ENCODE measurements around the gene CXCR1.
"Not testable (repeated sequence)": the region's sequence is repeated elsewhere in the genome, so short reads cannot be mapped to it uniquely, and the experiment has no call there.

CXCR1 gene

DNA sequence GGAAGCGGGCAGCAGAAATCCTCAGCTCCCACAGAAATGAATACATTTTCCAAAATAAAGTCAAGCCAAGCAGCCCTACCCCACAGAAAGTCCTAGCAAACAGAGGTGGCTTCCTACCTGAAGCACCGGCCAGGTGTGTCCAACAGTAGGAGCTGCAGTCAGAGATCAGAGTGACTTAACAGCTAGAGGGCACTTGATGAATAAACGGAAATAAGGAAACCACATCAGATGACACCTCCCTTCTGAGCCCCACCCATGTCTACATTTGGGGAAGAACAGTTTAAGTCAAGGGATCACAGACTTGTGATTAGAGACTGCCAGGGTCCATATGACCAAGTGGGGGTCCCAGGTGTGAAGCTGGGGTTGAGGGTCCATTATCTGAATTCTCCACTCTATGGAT is at the start of gene CXCR1:
TSS of gene CXCR1 (minus strand) at position 172 of the 400 bp plus-strand sequence. CDS start 1,751 bp downstream, outside the sequence.
- DNase-seq: no peak

DNA sequence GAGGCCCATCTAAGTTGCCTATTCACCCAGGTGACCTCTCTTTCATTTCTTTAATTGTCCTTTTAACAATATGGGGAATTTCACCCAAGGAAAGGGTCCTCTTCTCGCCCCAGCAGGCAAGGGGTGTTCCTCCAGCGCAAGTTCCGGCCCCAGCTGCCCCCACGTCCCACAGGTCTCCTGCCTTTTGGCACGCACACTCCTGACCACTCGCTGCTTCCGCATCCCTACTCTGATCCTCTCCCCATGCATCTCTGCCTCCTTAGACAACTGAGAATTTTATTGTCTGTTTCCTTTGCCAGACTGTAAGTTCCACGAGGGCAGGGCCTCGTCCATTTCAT is 49.5 kb upstream of the CXCR1 start:
- DNase-seq: no peak

DNA sequence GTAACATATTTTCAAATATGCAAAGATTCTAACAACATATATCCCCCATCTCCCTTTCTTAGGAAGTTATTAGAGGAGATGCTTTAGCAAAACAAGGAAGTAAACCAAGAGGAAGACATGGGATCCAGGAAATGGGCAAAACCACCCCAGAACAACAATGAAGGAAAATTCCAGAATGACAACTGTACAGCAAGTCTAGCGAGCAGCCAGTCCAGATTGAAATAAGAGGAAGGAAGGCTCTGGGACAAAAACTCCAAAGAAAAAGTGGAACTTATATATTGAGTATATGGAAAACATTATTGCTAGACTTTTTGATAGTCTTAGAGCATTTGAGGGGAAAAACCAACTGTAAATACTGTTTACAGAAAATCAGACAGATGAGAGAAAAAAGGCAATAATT is 47.4 kb upstream of the CXCR1 start:
- DNase-seq: no peak

DNA sequence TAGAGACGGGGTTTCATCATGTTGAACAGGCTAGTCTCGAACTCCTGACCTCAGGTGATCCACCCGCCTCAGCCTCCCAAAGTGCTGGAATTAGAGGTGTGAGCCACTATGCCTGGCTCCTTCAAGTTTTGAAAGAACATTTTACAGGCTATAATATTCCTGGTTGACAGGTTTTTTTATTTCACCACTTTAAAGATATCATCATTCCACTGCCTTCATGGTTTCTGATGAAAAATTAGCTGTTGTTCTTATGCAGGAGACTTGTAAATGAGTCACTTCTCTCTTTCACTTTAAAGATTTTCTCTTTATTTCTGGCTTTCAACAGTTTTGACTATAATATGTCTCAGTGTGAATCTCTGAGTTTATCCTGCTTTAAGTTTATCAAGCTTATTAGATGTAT is 42.3 kb upstream of the CXCR1 start:
- no peak for DNase-seq

DNA sequence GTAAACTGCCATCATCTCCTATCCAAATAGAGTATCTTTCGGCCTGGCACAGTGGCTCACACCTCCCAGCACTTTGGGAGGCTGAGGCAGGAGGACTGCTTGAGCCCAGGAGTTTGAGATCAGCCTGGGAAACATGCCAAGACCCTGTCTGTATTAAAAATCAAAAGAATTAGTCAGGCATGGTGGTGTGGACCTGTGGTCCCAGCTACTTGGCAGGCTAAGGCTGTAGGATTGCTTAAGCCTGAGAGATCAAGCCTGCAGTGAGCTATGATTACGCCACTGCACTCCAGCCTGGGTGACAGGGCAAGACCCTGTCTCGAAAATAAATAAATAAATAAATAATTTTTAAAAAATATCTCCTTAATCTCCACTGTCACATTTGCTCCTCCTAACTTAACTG is 35.5 kb upstream of the CXCR1 start:
- DNase-seq: no peak

DNA sequence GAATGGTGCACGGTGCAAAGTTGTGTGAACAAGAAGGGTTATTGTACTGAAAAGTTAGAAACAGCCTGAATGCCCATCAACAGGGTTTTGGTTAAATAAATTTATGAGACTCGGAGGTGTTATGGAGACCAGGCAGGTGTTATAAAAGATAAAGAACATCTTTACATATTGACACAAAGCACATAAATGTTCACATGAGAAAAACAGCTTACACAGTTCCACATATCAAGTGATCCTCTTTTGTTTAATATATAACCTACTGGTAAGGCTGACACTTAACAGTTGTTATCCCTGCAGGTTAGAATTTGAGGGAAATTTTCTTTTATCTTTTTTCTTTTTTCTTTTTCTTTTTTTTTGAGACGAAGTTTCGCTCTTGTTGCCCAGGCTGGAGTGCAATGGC is 30.2 kb upstream of the CXCR1 start:
- DNase-seq: no peak

DNA sequence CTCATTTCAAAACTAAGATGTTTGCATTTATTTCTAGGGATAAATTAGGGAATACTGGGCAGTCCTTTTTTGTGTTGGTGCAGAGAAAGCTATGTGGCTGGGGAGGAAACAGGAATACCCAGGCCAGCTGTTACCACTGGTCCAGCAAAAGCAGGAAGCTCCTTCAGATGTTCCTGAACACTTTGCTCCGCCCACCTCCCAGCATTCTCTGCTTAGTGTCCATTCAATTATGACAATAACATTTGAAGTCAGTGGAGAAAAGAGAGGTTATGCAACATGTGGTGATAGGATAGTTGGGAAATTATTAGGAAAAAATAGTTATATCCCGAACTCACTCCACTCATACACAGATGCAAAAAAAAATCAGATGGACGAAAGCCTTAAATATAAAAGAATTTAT is 28.1 kb upstream of the CXCR1 start:
- no peak for DNase-seq

DNA sequence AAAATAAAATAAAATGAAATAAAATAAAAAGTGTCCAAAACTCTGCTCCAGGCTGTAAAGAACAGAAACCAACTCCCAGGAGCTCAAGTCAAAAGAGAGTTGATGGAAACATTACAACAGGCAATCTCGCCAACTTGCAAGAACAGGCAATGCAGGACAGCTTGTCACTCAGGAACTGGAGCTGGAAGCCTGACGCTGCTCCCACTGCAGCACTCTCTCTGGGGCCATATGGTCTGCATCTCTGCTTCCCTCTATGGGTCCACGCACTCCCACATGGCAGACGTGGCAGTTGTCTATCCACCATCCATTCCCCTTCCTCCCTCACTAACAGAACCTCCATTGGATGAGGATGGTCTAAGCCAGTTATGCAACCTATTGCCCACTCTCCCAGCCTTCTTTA is 26.9 kb upstream of the CXCR1 start:
- no peak for DNase-seq

DNA sequence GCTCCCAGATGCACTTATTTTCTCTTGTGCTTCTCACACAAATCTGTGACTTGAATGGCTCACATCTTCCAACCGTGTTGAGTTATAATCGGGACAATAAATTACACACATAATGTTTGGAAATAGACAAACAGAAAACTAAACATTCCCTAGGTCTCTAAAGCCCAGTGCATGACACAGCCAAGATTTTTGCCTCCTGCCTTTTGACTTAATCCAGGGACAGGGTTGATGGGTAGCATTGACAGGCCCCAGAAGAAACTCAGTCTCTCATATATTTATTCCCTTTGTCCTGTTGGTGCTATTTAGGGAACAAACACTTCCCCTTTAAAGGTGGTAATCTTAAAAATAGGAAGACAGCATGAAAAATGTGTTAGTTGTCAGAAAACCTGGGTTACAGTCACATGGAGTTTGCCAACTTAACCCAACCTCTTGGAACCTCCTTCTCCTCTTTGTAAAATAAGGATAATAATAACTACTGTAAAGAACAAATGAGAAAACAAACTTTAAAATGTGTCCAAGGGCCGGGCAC is 26.2 kb upstream of the CXCR1 start:
- DNase-seq: no peak

DNA sequence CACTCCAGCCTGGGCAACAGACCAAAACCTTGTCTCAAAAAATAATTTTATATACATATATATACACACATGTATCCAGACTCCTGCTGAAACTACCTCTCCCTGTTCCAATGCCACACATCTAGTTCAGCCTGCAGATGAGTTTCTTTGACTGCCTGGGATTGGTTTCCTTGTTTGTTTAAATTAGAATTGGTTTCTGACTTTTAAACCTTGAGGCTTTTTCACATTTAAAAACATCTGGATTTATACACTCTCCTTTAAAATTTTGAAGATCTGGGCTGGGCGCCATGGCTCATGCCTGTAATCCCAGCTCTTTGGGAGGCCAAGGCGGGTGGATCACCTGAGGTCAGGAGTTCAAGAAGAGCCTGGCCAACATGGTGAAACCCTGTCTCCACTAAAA is 21.8 kb upstream of the CXCR1 start:
- no peak for DNase-seq

DNA sequence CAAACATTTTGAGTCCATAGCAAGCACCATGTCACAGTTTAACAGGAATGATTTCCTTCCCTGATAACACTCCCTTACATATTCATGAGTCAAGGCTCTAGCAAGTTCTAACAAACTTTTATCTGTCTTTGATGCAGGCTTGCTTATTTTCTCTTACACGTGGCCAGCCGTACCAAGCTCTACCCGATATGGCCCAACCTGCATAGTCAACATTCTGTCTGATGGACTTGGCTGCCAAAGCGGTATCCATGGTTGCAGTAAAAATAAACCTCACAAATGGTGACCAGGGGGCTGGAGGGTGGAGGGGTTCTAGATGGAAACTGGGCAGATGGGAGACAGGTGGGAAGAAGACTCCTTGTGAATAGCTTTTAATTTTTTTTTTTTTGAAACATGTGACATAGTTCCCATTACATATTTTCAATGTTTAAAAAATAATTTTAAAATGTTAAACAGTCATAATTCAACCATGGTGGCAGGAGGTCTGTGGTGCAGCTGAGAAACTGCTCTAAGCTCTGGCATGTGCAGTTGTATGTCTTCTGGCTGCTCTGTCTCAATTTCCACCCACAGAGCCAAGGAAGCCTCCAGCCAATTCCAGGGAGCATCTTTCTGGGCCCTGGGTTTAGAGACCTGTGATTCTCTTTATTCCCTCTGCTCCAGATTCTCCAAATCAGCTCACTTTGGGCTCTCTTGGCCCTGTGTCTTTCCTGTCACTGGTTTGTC is 20.7 kb upstream of the CXCR1 start:
- no peak for DNase-seq

DNA sequence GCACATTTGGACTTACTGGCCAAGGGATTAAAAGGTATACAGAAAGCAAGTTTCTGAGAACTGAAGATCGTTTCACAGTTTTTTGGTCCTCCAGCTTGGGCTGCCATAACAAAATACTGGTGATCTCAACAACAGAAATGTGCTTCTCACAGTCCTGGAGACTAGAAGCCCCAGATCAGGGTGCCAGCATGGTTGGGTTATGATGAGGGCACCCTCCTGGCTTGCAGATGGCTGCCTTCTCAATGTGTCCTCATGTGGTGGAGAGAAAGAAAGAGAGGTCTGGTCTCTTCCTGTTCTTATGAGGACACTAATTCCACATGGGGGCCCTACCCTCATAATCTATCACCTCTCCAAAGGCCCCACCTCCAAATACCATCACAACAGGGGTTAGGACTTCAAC is 20.1 kb upstream of the CXCR1 start:
- no peak for DNase-seq

DNA sequence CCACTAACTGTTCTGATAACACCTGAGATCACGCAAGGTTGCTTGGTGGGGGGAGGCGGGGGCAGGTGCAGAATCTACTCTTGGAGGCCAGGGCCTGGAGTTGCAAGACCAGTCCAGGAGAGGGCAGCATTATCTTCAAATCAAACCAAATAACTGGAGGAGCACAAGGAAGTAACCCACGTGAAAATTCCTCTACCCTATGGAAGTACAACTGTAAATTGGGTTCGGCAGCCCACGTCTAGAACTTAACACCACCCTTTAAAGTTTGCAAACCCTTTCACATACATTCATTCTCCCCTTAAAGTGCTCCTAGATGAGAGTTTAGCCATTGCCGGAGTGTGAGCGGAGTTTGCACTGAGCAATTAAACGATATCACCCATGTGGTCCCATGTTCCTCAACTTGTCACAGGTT is 19.6 kb upstream of the CXCR1 start:
- DNase-seq: peak; percentile 57 to 64

DNA sequence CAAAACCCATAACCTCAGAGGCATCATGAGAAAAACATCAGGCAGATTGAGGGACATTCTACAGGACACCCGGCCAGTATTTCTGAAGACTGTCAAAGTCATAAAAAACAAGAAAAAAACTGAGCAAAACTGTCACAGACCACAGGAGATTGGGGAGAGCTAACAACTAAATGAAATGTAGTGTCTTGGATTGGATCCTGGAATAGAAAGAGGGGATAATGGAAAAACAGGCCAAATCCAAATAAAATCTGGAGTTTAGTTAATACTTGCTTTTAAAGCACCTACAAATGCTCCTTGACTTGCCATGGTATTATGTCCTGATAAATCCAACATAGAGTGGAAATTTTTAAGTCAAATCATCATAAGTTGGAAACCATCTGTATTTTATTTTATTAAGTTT is 17.6 kb upstream of the CXCR1 start:
- no peak for DNase-seq

DNA sequence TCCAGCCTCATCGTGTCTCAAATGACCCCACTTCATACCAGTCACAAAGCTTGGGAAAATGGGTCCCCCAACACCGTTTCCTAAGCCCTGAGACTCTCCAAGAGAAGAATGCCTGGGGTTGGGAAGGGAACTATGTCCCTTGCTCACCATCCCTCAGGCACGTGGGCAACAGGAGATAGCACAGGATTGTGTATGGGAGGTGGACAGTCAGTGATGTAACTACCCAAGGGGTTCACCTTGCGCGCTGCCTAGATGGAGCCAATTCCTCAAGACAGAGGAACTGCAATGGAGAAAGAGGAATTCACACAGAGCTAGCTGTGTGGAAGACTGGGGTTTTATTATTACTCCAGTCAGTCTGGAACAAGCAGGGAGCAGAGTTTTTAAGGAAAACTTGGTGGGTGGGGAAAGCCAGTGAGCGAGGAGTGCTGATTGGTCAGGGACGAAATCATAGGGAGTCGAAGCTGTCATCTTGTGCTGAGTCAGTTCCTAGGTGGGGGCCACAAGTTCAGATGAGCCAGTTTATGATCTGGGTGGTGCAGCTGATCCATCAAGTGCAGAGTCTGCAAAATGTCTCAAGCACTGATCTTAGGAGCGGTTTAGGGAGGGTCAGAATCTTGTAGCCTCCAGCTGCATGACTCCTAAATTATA is 13.8 kb upstream of the CXCR1 start:
- no peak for DNase-seq

DNA sequence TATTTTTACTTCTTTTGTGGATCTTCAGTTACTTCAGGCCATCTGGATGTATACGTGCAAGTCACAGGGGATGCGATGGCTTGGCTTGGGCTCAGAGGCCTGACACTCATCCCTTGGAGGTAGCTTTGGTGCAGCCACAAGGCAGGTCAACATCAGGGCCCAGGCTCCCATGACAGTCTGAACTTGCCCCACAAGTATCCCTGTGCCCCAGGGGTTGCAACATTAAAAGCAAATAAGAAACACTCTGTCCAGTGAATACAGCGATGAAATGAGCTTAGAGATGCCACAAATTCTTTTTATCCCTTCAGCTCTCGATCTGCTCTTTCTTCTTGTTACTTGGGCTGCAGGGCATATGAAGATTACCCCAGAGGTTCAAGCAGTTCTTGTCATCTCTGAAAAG is 13.0 kb upstream of the CXCR1 start:
- no peak for DNase-seq

DNA sequence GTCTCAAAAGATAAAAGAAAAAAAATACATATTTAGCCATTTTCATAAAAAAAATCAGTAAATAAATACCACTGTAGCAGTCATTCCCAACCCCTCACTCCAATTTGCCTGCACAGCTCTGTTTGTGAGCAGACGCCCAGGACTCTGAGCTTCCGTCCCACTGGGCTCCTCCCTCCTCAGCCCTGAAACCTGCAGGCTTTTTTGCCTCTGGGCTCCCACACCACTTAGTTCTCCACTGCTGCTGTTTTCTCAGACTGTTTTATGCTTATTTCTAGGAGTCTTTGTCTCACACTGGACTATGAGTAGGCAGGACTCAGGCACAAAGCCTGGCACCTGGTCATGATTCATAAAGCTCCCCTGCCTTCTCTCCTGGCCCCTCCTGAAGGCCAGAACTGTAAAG is 6.1 kb upstream of the CXCR1 start:
- no peak for DNase-seq

DNA sequence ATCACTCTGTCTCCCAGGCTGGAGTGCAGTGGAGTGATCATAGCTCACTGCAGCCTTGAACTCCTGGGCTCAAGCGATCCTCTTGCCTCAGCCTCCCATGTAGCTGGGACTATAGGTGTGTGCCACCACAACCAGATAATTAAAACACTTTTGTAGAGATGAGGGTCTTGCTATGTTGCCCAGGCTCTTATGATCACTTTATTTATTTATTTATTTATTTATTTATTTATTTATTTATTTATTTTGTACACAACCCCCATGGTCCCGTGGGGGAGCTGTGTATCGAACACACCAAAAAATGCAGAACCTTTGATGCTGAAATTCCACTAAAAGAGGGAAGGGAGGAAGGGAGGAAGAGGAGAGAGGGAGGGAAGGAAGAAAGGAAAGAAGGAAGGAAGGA is 5.0 kb upstream of the CXCR1 start:
- not testable (repeated sequence) for DNase-seq

DNA sequence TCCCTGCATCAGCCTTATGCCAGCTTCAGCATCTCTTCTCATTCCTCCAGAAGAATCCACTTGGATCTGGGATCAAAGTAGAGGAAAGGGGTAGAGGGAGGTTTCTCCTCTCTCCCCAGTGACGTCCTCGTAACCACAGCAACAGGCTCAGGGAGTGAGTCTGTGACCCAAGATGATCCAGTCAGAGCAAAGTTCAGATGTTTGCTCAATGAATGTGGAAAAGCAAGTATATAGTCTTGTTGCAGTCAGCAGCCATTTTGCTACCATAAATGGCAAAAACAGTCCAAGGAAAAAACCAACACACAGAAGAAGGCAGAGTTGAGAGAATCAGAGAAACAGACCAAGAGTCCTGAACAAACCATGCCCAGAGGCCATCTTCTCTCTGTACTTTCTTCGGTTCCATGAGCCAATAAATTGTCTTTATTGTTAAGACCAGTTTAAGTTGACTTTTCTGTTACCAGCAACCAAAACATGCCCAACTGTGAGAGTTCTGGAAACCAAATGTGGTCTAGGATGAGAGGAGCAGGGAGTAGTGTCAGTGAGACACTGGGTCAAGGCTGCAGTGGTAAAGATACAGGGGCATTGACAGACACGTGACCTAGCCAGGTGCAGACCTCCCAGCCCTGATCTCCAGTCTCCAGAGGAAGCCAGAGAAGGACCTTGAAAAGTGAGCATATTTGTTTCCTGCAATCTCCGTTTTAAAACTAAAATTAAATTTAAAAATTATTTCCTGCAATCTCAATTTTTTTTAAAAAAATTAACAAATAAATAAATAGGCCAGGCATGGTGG is 3.2 kb upstream of the CXCR1 start:
- no peak for DNase-seq

DNA sequence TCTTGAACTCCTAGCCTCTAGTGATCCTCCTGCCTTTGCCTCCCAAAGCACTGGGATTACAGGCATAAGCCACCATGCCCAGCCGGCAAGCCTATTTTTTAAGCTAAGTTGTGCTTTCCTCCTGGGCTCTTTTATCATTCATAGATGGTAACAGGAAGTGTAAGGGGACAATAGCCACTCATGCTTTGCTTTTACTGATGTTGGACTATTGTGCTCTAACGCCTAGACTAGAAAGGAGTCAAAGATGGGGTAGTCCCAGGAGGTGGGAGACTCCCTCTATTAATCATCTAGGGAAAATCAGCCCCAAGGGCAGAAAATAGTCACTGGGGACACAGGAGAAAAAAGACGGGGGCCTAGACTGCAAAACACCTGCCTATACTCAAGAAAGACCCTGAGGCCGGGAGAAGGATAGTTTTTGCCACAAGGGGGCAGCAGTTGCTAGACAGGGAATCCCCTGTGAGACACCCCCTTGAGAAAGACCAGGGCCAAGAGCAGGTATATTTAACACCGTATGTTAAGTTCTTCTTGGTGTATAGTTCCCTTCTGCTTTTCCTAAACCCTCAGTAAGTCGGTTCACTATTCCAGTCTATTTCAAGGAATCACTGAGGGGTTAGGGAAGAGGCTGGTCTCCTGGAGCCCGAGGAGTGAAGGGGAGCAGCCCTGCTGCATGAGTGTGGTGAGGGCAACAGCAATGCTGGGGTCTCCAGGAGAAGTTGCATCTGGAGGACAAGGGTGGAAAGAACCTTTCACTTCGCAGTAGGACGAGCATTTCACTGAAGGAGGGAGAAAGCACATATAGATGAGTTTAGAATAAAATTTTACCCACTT is 2.1 kb upstream of the CXCR1 start:
- DNase-seq: peak; percentile 68 to 72

DNA sequence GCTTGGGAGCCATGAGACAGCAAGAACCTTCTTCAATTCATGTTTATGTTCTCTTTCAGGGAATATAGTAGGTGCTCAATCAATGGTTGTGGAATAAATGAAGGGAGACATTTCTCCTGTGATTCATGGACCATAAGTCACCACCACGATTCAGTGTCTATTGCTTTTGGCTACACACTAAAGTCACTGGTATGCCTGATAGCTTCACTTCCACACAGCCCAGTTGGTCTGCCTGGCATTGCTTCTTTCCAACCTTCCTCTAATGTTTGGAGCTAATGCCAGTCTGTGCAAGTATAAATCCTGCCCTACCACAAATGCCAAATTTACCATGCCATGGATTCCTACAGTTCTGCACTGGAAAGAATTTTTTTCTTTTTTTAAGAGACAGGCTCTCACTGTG is 1.3 kb upstream of the CXCR1 start:
- no peak for DNase-seq

DNA sequence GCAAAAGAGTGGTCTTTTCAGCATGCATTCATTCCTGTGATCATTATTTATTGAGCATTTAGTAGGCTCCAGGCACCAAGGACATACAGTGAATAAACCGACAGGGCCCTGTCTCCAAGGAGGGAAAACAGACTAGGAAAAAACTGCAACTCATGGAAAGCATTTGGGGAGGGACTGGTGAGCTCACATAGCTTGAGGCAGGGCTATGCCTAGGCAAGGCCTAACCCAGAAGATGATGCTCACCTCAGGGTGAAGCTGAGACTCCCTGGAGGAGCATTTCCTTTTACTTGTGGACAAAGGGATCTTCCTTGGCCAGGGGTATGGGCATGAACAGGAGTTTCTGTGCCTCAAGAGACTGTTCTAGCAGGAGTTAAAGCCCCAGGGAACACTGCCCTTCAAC is 3.9 kb downstream of the CXCR1 start:
- no peak for DNase-seq

DNA sequence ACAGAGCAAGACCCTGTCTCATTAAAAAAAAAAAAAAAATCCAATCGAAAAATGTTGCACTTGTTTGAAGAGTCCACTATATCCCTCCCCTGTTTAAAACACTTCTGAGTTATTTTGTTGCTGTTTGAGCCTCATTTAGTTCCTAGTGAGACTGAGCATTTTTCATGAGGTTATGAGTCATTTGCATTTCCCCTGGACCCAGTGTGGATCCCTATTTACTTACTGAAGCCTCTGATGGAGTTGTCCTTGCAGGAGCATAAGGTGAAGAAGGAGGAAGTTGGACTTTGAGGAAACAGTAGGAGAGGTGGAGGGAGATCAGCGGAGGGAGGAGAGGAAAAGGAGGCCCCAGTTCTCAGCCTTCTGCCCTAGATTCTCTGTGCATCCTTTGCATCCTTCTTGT is 5.1 kb downstream of the CXCR1 start:
- DNase-seq: no peak

All from stimulated activated CD4-positive, alpha-beta T cell treated with anti-CD3 and anti-CD28 coated beads, Interleukin-2, amount 100 ng/mL, for 48 hours (primary cell).